Spleen (tissue), 11 donors: ENCODE results near the gene PHAX. TPM values are rescaled to one million over a fixed set of nuclear protein-coding genes. Genes with fewer than 3 reads are reported as not detected.

ENCODE experiments used
- DNase-seq: peaks from one replicate; pipeline ENCODE4 v3.0.0-alpha.2; 2020
- H3K27ac ChIP-seq, 8 donors: fragments of 200-600 bp; sonication (generic) in 7 of 8; 1 replicate in 4 of 8; 2 replicates in 4 of 8; pipeline versions ENCODE4 v1.5.0 to v1.8.0; 2016 to 2021; ENCODE audit warnings: inconsistent platforms in 4 of 8, mild to moderate bottlenecking in 4 of 8, moderate library complexity in 1 of 8
- H3K27me3 ChIP-seq, 7 donors: fragments of 200-600 bp; sonication (generic) in 6 of 7; replicated peaks in 1 of 7; 1 replicate in 4 of 7; 2 replicates in 3 of 7; pipeline versions ENCODE4 v1.5.0 to v1.8.0; 2016 to 2021; ENCODE audit warnings: inconsistent platforms in 3 of 7, mild to moderate bottlenecking in 1 of 7
- H3K36me3 ChIP-seq, 6 donors: fragments of 200-600 bp; sonication (generic) in 5 of 6; 1 replicate in 4 of 6; 2 replicates in 2 of 6; pipeline versions ENCODE4 v1.5.0 to v1.8.0; 2016 to 2021; ENCODE audit warnings: inconsistent platforms in 2 of 6
- H3K4me1 ChIP-seq, 6 donors: fragments of 200-600 bp; sonication (generic) in 5 of 6; 1 replicate in 3 of 6; 2 replicates in 3 of 6; pipeline versions ENCODE4 v1.5.0 to v1.8.0; 2016 to 2021; ENCODE audit warnings: inconsistent platforms in 3 of 6
- H3K4me3 ChIP-seq, 8 donors: fragments of 200-600 bp; sonication (generic) in 7 of 8; 1 replicate in 4 of 8; 2 replicates in 4 of 8; pipeline versions ENCODE4 v1.5.0 to v1.8.0; 2016 to 2021; ENCODE audit warnings: inconsistent platforms in 4 of 8, mild to moderate bottlenecking in 4 of 8, moderate library complexity in 2 of 8
- H3K9me3 ChIP-seq, 8 donors: fragments of 200-600 bp; sonication (generic) in 7 of 8; 1 replicate in 4 of 8; 2 replicates in 4 of 8; pipeline versions ENCODE4 v1.5.0 to v1.8.0; 2016 to 2021; ENCODE audit warnings: inconsistent platforms in 4 of 8
- POLR2A ChIP-seq, 3 donors: fragments of 450-650 bp; IDR thresholded peaks; one replicate each; pipeline ENCODE4 v1.5.1; 2017; ENCODE audit warnings: antibody characterized with exemption in 3 of 3, mild to moderate bottlenecking in 1 of 3
- POLR2AphosphoS5 ChIP-seq, 3 donors: sonication (generic); formaldehyde crosslinking; IDR thresholded peaks; one replicate each; pipeline ENCODE4 v1.5.1; 2017; ENCODE audit warnings: antibody characterized with exemption in 3 of 3
- WGBS, 5 donors: extraction: QIAGEN DNeasy Blood & Tissue Kit in 3 of 5; methylation state at CpG; one replicate each; pipeline versions ENCODE4 v1.1.5 to v1.1.7; 2013 to 2018; 5-methylcytosine and 5-hydroxymethylcytosine counted together
- intact Hi-C: fragments of 100-400 bp; cut with DNase I; formaldehyde crosslinking; loops from one replicate; pipeline ENCODE4 v1.15.0; 2023; ENCODE audit warnings: low total_unique reads
- polyA plus RNA-seq, 3 donors: library from polyadenylated mRNA; stranded (reverse); fragments of 200-250 nt; gene quantifications; one replicate each; pipeline ENCODE4 v1.2.1, GENCODE V29; 2013
- total RNA-seq, 7 donors: library from RNA; depleted of rRNA in 3 of 7; stranded (reverse); fragments of >200 nt in 3 of 7; fragmentation: NEBNext Ultra II Directional in 4 of 7; extraction: Animal tissue kit (Norgen Biotek cat#: 25700) in 4 of 7; gene quantifications; one replicate each; pipeline versions ENCODE4 v1.1.0 to v1.2.1, GENCODE V29; 2016 to 2021
- TF ChIP-seq, protein P1 (sequence below), 11 experiments: fragments of 200-600 bp in 7 of 11; fragments of 450-650 bp in 4 of 11; sonication (generic) in 4 of 11; IDR thresholded peaks in 8 of 11; conservative IDR thresholded peaks in 3 of 11; 1 replicate in 7 of 11; 2 replicates in 4 of 11; pipeline versions ENCODE4 v1.4.0 to v1.8.0; 2016 to 2021; ENCODE audit warnings: antibody characterized with exemption in 11 of 11, inconsistent platforms in 4 of 11, mild to moderate bottlenecking in 1 of 11
- donor health status: healthy with polysubstance abuse.
- donor health status: DM: no; HTN: no; CAD: no; lungs with moderate emphysema.
- donor health status: DM: no; HTN: no; CAD: no.
- donor health status: Bipolar disorder and iron deficiency.
- donor health status: healthy.
- donor health status: DM: no; HTN: no; CAD: no.
- donor health status: DM: yes; HTN: yes; CAD: no.

Gene PHAX
- total and polyA plus RNA-seq, 10 donors, result 9.8 to 44.5 (median 25.8) TPM

DNA sequence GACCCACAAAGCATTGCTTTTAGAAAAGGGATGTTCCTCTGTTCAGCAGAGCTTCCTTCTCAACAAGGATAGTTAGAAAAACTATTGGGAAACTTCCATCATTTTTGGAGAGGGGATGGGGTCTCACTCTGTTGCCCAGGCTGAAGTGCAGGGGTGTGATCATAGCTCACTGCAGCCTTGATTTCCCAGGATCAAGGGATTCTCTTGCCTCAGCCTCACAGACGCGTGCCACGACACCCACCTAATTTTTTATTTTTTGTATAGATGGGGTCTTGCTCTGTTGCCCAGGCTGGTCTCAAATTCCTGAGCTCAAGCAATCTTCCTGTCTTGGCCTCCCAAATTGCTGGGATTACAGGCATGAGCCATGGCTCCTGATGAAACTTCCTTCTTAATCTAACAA lies 34.8 kb downstream of the PHAX start:
- H3K27me3 ChIP-seq, result no peaks in the 10 kb centered on the region
- intact Hi-C loops, result no loop called here
- no peaks in the 10 kb centered on the region for H3K36me3 ChIP-seq
- H3K4me1 ChIP-seq, result no peaks in the 10 kb centered on the region
- no peak overlapping the region for H3K27ac ChIP-seq
- 91 to 96% (median 94%) methylated on average over 3 of the region's 3 CpGs for WGBS, 5 donors
- TF ChIP-seq POLR2A (IDR thresholded peaks at IDR 0.05) (no peak), POLR2AphosphoS5 (IDR thresholded peaks at IDR 0.05) (no peak)
- TF ChIP-seq, protein P1, sequence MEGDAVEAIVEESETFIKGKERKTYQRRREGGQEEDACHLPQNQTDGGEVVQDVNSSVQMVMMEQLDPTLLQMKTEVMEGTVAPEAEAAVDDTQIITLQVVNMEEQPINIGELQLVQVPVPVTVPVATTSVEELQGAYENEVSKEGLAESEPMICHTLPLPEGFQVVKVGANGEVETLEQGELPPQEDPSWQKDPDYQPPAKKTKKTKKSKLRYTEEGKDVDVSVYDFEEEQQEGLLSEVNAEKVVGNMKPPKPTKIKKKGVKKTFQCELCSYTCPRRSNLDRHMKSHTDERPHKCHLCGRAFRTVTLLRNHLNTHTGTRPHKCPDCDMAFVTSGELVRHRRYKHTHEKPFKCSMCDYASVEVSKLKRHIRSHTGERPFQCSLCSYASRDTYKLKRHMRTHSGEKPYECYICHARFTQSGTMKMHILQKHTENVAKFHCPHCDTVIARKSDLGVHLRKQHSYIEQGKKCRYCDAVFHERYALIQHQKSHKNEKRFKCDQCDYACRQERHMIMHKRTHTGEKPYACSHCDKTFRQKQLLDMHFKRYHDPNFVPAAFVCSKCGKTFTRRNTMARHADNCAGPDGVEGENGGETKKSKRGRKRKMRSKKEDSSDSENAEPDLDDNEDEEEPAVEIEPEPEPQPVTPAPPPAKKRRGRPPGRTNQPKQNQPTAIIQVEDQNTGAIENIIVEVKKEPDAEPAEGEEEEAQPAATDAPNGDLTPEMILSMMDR (IDR thresholded peaks at IDR 0.05 in 8 of 11, conservative IDR thresholded peaks at IDR 0.05 in 3 of 11), result no peak
- H3K9me3 ChIP-seq, result no peaks in the 10 kb centered on the region
- no peak overlapping the region for H3K4me3 ChIP-seq
- DNase-seq, result no peak

DNA sequence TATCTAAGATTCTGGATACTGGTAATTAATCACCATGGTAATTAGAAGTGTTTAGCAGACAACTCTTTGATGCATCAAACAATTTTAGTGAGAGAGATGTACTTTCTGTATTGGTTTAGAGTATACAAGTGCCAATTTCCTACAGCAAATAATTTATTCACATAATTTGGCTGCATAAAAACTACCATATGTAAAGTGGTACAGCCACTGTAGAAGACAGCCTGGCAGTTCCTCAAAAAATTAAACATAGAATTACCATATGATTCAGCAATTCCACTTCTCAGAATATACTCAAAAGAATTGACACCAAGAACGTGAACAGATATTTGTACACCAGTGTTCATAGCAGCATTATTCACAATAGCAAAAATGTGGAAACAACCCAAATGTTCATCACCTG lies 36.2 kb downstream of the PHAX start:
- intact Hi-C loops, result no loop called here
- H3K4me1 ChIP-seq, result no peaks in the 10 kb centered on the region
- no peaks in the 10 kb centered on the region for H3K36me3 ChIP-seq
- H3K27me3 ChIP-seq, result no peaks in the 10 kb centered on the region
- no peaks in the 10 kb centered on the region for H3K9me3 ChIP-seq
- 49 to 70% (median 52%) methylated on average over 1 of the region's 1 CpG for WGBS, 5 donors
- TF ChIP-seq POLR2AphosphoS5 (IDR thresholded peaks at IDR 0.05) (no peak), POLR2A (IDR thresholded peaks at IDR 0.05) (no peak)
- TF ChIP-seq, protein P1 (IDR thresholded peaks at IDR 0.05 in 8 of 11, conservative IDR thresholded peaks at IDR 0.05 in 3 of 11), result no peak
- H3K4me3 ChIP-seq, result no peak overlapping the region
- no peak for DNase-seq
- H3K27ac ChIP-seq, result no peak overlapping the region

DNA sequence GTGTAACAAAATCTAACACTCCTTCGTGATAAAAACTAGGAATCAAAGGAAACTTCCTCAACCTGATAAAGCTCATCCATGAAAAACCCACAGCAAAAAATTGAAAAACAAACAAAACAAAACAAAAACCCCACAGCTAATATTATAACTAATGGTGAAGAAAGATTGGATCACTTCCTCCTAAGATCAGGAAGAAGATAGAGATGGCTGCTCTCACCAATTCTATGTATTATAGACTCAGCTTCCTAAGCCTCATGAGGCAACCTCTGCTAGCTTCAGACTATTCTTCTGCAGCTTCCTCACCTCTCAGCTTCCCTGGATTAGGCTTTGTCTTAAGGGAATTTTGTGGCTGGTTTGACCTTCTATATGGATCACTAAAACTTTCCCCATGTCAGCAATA lies 40.1 kb downstream of the PHAX start:
- Histone ChIP-seq H3K36me3 (no peaks in the 10 kb centered on the region), H3K4me1 (no peaks in the 10 kb centered on the region), H3K4me3 (no peak overlapping the region), H3K27me3 (no peaks in the 10 kb centered on the region), H3K9me3 (peaks cover 0 to 15% (median 13%) of the 10 kb centered on the region in 8 donors), H3K27ac (no peak overlapping the region)
- no peak for TF ChIP-seq POLR2A (IDR thresholded peaks at IDR 0.05)
- TF ChIP-seq, protein P1 (IDR thresholded peaks at IDR 0.05 in 8 of 11, conservative IDR thresholded peaks at IDR 0.05 in 3 of 11), result no peak
- TF ChIP-seq POLR2AphosphoS5 (IDR thresholded peaks at IDR 0.05), result no peak
- no peak for DNase-seq
- 77 to 95% (median 84%) methylated on average over 1 of the region's 1 CpG for WGBS, 5 donors
- intact Hi-C loops, result no loop called here

DNA sequence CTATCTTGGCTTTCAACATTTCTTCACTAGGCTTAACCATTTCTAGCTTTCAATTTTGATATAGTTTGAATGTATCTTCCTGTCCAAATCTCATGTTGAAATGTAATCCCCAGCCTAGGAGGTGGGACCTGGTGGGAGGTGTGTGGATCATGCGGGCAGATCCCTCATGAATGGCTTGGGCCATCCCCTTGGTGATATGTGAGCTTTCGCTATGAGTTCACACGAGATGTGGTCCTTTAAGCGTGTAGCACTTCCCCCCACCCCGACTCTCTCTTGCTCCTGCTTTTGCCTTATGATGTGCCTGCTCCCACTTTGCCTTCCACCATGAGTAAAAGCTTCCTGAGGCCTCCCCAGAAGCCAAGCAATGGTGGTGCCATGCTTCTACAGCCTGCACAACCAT lies 40.6 kb downstream of the PHAX start:
- Histone ChIP-seq H3K27ac (no peak overlapping the region), H3K4me3 (no peak overlapping the region), H3K9me3 (peaks cover 0 to 17% (median 14%) of the 10 kb centered on the region in 8 donors), H3K36me3 (no peaks in the 10 kb centered on the region), H3K27me3 (no peaks in the 10 kb centered on the region), H3K4me1 (no peaks in the 10 kb centered on the region)
- no peak for DNase-seq
- TF ChIP-seq POLR2A (IDR thresholded peaks at IDR 0.05), result no peak
- WGBS, 5 donors, result 79 to 87% (median 85%) methylated on average over 5 of the region's 5 CpGs
- intact Hi-C loops, result no loop called here

DNA sequence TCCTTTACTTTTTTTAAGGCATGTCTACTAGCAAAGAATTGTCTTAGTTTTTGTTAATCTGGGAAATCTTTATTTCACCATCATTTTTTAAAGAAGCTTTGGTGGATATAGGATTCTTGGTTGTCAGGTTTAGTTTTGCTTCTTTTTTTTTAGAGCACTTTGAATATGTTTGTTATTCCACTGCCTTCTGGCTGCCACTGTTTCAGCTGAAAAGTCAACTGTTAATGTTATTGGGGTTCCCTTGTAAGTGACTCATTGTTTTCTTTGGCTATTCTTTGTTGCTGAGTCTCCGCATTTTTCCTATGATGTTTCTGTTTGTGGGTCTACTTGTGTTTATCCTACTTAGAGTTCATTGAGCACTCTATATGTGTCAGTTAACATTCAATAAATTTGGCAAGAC lies 44.4 kb downstream of the PHAX start:
- no peak overlapping the region for H3K4me3 ChIP-seq
- DNase-seq, result no peak
- no peaks in the 10 kb centered on the region for H3K36me3 ChIP-seq
- peaks cover 0 to 17% (median 14%) of the 10 kb centered on the region in 8 donors for H3K9me3 ChIP-seq
- no peaks in the 10 kb centered on the region for H3K27me3 ChIP-seq
- intact Hi-C loops, result no loop called here
- TF ChIP-seq POLR2AphosphoS5 (IDR thresholded peaks at IDR 0.05) (no peak), POLR2A (IDR thresholded peaks at IDR 0.05) (no peak)
- TF ChIP-seq, protein P1 (IDR thresholded peaks at IDR 0.05 in 8 of 11, conservative IDR thresholded peaks at IDR 0.05 in 3 of 11), result no peak
- no peaks in the 10 kb centered on the region for H3K4me1 ChIP-seq
- no peak overlapping the region for H3K27ac ChIP-seq
- WGBS, 5 donors, result 92 to 100% (median 95%) methylated on average over 1 of the region's 1 CpG
